Stimulated activated CD4-positive, alpha-beta T cell treated with anti-CD3 and anti-CD28 coated beads, Interleukin-2, amount 100 ng/mL, for 4 hours (primary cell): ENCODE results near the gene SNRNP35.
"Not testable (repeated sequence)": the region's sequence is repeated elsewhere in the genome, so short reads cannot be mapped to it uniquely, and the experiment has no call there.

Experiments
- DNase-seq: peaks from one replicate; pipeline ENCODE4 v3.0.0-alpha.2; 2020; ENCODE audit warnings: low read depth

Gene SNRNP35

GRCh38 chr12:123489580-123489979 lies 31.6 kb downstream of the SNRNP35 start:
- no peak for DNase-seq

GRCh38 chr12:123490089-123490488 lies 32.1 kb downstream of the SNRNP35 start:
- DNase-seq = no peak

GRCh38 chr12:123491056-123491455 lies 33.1 kb downstream of the SNRNP35 start:
- no peak for DNase-seq

GRCh38 chr12:123491481-123491880 lies 33.5 kb downstream of the SNRNP35 start:
- no peak for DNase-seq

- DNase-seq = not testable (repeated sequence)
Measured at GRCh38 chr12:123492339-123493039, 34.5 kb downstream of the SNRNP35 start.

- no peak for DNase-seq
Measured at GRCh38 chr12:123494124-123494851, 36.3 kb downstream of the SNRNP35 start.

- DNase-seq = no peak
Measured at GRCh38 chr12:123497065-123497464, 39.1 kb downstream of the SNRNP35 start.

GRCh38 chr12:123498126-123498825 lies 40.3 kb downstream of the SNRNP35 start:
- no peak for DNase-seq

- no peak for DNase-seq
Measured at GRCh38 chr12:123499332-123499731, 41.4 kb downstream of the SNRNP35 start.

- DNase-seq = no peak
Measured at GRCh38 chr12:123502163-123502704, 44.3 kb downstream of the SNRNP35 start.

GRCh38 chr12:123506059-123506842 lies 48.3 kb downstream of the SNRNP35 start:
- DNase-seq = no peak

GRCh38 chr12:123506843-123507236 lies 48.9 kb downstream of the SNRNP35 start:
- no peak for DNase-seq

- no peak for DNase-seq
Measured at GRCh38 chr12:123512838-123513665, 55.1 kb downstream of the SNRNP35 start.

GRCh38 chr12:123513805-123514204 lies 55.9 kb downstream of the SNRNP35 start:
- DNase-seq = no peak

GRCh38 chr12:123514582-123515221 lies 56.8 kb downstream of the SNRNP35 start:
- DNase-seq = not testable (repeated sequence)

GRCh38 chr12:123516216-123516780 lies 58.4 kb downstream of the SNRNP35 start:
- DNase-seq = no peak
